SK-N-SH (cell line): ENCODE measurements around the gene LPP. TPM values are rescaled to one million over a fixed set of nuclear protein-coding genes. Genes with fewer than 3 reads are reported as not detected.

Source experiments
- CTCF ChIA-PET: fragments of 300-600, 350-600 bp; formaldehyde crosslinking; extraction: SDS; loops from one replicate; lab custom pipeline; 2021; lab: Yijun Ruan, JAX
- POLR2A ChIA-PET: fragments of 350-600 bp; sonication (Branson Sonifier 250); formaldehyde crosslinking; extraction: SDS; loops from one replicate; lab custom pipeline; 2020; ENCODE audit warnings: antibody characterized with exemption, inconsistent platforms; lab: Yijun Ruan, JAX
- DNase-seq: peaks from one replicate; pipeline ENCODE4 v3.0.0; 2012
- H2AFZ ChIP-seq: fragments of 200-600 bp; sonication (generic); 2 replicates; pipeline ENCODE4 v1.8.1; 2016; ENCODE audit warnings: antibody characterized with exemption, mild to moderate bottlenecking, low read depth
- H3F3A ChIP-seq: fragments of 200-600 bp; sonication (generic); replicated peaks from 2 replicates; pipeline ENCODE3; 2016; ENCODE audit warnings: antibody characterized with exemption, mild to moderate bottlenecking; ENCODE audit not compliant: insufficient read depth
- H3K27ac ChIP-seq, 2 experiments: fragments of 200-500 bp in 1 of 2; fragments of 200-600 bp in 1 of 2; sonication (Bioruptor generic) in 1 of 2; sonication (generic), shearing (Covaris generic) in 1 of 2; 2 replicates each; pipeline versions ENCODE4 v1.5.1 to v1.6.1; 2014 to 2016; ENCODE audit warnings: low read depth in 2 of 2, inconsistent platforms in 1 of 2, low read length in 1 of 2, mild to moderate bottlenecking in 1 of 2, mixed read lengths in 1 of 2
- H3K27me3 ChIP-seq: fragments of 200-600 bp; sonication (generic), shearing (Covaris generic); 2 replicates; pipeline ENCODE4 v1.6.1; 2016; ENCODE audit warnings: mixed run types; ENCODE audit not compliant: insufficient read depth
- H3K36me3 ChIP-seq, 2 experiments: fragments of 200-500 bp in 1 of 2; fragments of 200-600 bp in 1 of 2; sonication (Bioruptor generic) in 1 of 2; sonication (generic) in 1 of 2; replicated peaks in 1 of 2; 2 replicates each; pipeline versions ENCODE3 to v1.5.1; 2014 to 2016; ENCODE audit warnings: low read length in 1 of 2, mild to moderate bottlenecking in 1 of 2; ENCODE audit not compliant: insufficient read depth in 2 of 2, control insufficient read depth in 1 of 2
- H3K4me1 ChIP-seq, 2 experiments: fragments of 200-500 bp in 1 of 2; fragments of 200-600 bp in 1 of 2; sonication (Bioruptor generic) in 1 of 2; sonication (generic), shearing (Covaris generic) in 1 of 2; 2 replicates each; pipeline versions ENCODE4 v1.5.1 to v1.6.1; 2014 to 2016; ENCODE audit warnings: low read depth in 1 of 2, low read length in 1 of 2, mixed run types in 1 of 2; ENCODE audit not compliant: insufficient read depth in 2 of 2, control insufficient read depth in 1 of 2
- H3K4me2 ChIP-seq: fragments of 200-600 bp; sonication (generic), shearing (Covaris generic); 2 replicates; pipeline ENCODE4 v1.6.1; 2017; ENCODE audit warnings: mixed run types
- H3K4me3 ChIP-seq, 2 experiments: fragments of 200-500 bp in 1 of 2; fragments of 200-600 bp in 1 of 2; sonication (Bioruptor generic) in 1 of 2; sonication (generic), shearing (Covaris generic) in 1 of 2; 2 replicates each; pipeline versions ENCODE4 v1.5.1 to v1.8.1; 2014 to 2016; ENCODE audit warnings: low read depth in 2 of 2, inconsistent platforms in 1 of 2, low read length in 1 of 2, mild to moderate bottlenecking in 1 of 2, mixed read lengths in 1 of 2, moderate library complexity in 1 of 2
- H3K79me2 ChIP-seq: fragments of 200-600 bp; sonication (generic); 2 replicates; pipeline ENCODE4 v1.8.1; 2017; ENCODE audit warnings: mild to moderate bottlenecking; ENCODE audit not compliant: insufficient read depth
- H3K9ac ChIP-seq: fragments of 200-600 bp; sonication (generic); 2 replicates; pipeline ENCODE4 v1.6.1; 2017; ENCODE audit warnings: mixed run types
- H3K9me2 ChIP-seq: fragments of 200-600 bp; sonication (generic); 2 replicates; pipeline ENCODE4 v1.6.1; 2017; ENCODE audit warnings: mixed run types
- H3K9me3 ChIP-seq: fragments of 200-600 bp; sonication (generic); 2 replicates; pipeline ENCODE4 v1.6.1; 2017; ENCODE audit warnings: mixed run types, mild to moderate bottlenecking, moderate library complexity
- H4K20me1 ChIP-seq: fragments of 200-600 bp; sonication (generic); 2 replicates; pipeline ENCODE4 v1.6.1; 2017; ENCODE audit warnings: mild to moderate bottlenecking, mixed run types; ENCODE audit not compliant: insufficient read depth
- CHD2 ChIP-seq: fragments of 150-350 bp; IDR thresholded peaks from 2 replicates; pipeline ENCODE4 v1.6.1; 2018; ENCODE audit warnings: low read length; ENCODE audit not compliant: partially characterized antibody
- ELF1 ChIP-seq: IDR thresholded peaks from 2 replicates; pipeline ENCODE4 v1.4.0; 2012
- EP300 ChIP-seq, 2 experiments: IDR thresholded peaks; 2 replicates each; pipeline versions ENCODE4 v1.4.0 to v1.6.1; 2012; ENCODE audit warnings: borderline replicate concordance in 1 of 2, low read depth in 1 of 2, low read length in 1 of 2
- FOSL2 ChIP-seq: IDR thresholded peaks from 2 replicates; pipeline ENCODE4 v1.4.0; 2012; ENCODE audit warnings: low read depth, mild to moderate bottlenecking, moderate library complexity, borderline replicate concordance
- FOXJ3 ChIP-seq: sonication (generic); formaldehyde crosslinking; IDR thresholded peaks from 2 replicates; pipeline ENCODE4 v1.5.1; 2020; ENCODE audit warnings: mild to moderate bottlenecking, missing genetic modification reagents
- FOXM1 ChIP-seq: IDR thresholded peaks from 2 replicates; pipeline ENCODE4 v1.4.0; 2012; ENCODE audit warnings: low read depth, mild to moderate bottlenecking
- MEF2A ChIP-seq: IDR thresholded peaks from 2 replicates; pipeline ENCODE4 v1.4.0; 2012; ENCODE audit warnings: low read depth, borderline replicate concordance
- MXI1 ChIP-seq: IDR thresholded peaks from 2 replicates; pipeline ENCODE4 v1.6.1; 2012; ENCODE audit warnings: mild to moderate bottlenecking, low read depth, low read length, improper control_type of control experiment
- NFIC ChIP-seq: IDR thresholded peaks from 2 replicates; pipeline ENCODE4 v1.4.0; 2012; ENCODE audit warnings: borderline replicate concordance
- NRF1 ChIP-seq: IDR thresholded peaks from 2 replicates; pipeline ENCODE4 v1.6.1; 2012; ENCODE audit warnings: low read depth, mild to moderate bottlenecking, low read length
- RAD21 ChIP-seq: IDR thresholded peaks from 2 replicates; pipeline ENCODE4 v1.6.1; 2012; ENCODE audit warnings: mild to moderate bottlenecking, low read length
- RCOR1 ChIP-seq: fragments of 150-350 bp; IDR thresholded peaks from 2 replicates; pipeline ENCODE4 v1.6.1; 2017; ENCODE audit warnings: antibody characterized with exemption, low read length
- RFX5 ChIP-seq: IDR thresholded peaks from 2 replicates; pipeline ENCODE4 v1.6.1; 2012; ENCODE audit warnings: mild to moderate bottlenecking, improper control_type of control experiment, low read length
- SIN3A ChIP-seq: IDR thresholded peaks from 2 replicates; pipeline ENCODE4 v1.6.1; 2012; ENCODE audit warnings: low read depth, mild to moderate bottlenecking, low read length, moderate library complexity, borderline replicate concordance
- TAF1 ChIP-seq: IDR thresholded peaks from 2 replicates; pipeline ENCODE4 v1.6.1; 2012; ENCODE audit warnings: low read depth, mild to moderate bottlenecking, low read length, moderate library complexity, borderline replicate concordance
- TCF12 ChIP-seq: IDR thresholded peaks from 2 replicates; pipeline ENCODE4 v1.4.0; 2012
- WGBS: methylation state at CpG from one replicate; pipeline ENCODE4 v1.1.6; 2017; ENCODE audit warnings: low lambda C conversion rate; 5-methylcytosine and 5-hydroxymethylcytosine counted together
- polyA plus RNA-seq, 3 experiments: library from polyadenylated mRNA; depleted of rRNA; stranded (reverse); fragments of >200 nt; gene quantifications; 2 replicates each; pipeline ENCODE4 v1.2.3, GENCODE V29; 2012
- TF ChIP-seq, protein P1 (sequence below): fragments of 150-350 bp; IDR thresholded peaks from 2 replicates; pipeline ENCODE4 v1.6.1; 2016; ENCODE audit warnings: mild to moderate bottlenecking, low read depth, low read length
- TF ChIP-seq, protein P2 (sequence below): IDR thresholded peaks from 2 replicates; pipeline ENCODE4; 2012
- TF ChIP-seq, protein P3 (sequence below): IDR thresholded peaks from 2 replicates; pipeline ENCODE4 v1.4.0; 2012; ENCODE audit warnings: low read depth
- TF ChIP-seq, protein P4 (sequence below): IDR thresholded peaks from 2 replicates; pipeline ENCODE4 v1.6.1; 2012; ENCODE audit warnings: mild to moderate bottlenecking, low read depth, low read length, moderate library complexity

LPP gene
- polyA plus RNA-seq, 1 of the 3 experiments (the other 2 are of a cell fraction): 6.6 TPM

DNA sequence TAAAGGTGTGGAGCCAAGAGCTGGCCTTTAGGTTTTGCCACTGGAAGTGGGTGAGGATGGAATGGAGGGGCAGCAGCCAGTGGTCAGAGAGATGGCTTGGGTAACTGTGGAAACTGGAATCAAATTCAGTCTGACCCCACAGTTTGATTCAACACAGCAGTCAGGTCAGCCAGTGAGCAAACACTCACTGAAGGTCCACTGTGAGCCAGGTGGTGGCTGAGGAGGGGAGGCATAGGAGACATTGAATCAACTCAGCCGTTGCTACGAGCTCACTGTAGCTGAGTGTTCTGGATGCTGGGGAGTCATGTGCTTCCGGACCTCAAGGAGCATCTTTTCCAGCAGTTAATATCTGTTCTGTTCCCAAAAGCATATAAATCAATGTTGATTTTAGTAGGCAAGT lies 37.5 kb downstream of the LPP start:
- TF ChIP-seq FOXJ3 (CRISPR knock-in tag) (no peak), EP300 (IDR thresholded peaks at IDR 0.05; ENCODE audit: borderline replicate concordance in 1 of 2, low read depth in 1 of 2, low read length in 1 of 2) (no peak), ELF1 (no peak), MXI1 (no peak), FOXM1 (no peak), TCF12 (no peak)
- TF ChIP-seq, protein P1, sequence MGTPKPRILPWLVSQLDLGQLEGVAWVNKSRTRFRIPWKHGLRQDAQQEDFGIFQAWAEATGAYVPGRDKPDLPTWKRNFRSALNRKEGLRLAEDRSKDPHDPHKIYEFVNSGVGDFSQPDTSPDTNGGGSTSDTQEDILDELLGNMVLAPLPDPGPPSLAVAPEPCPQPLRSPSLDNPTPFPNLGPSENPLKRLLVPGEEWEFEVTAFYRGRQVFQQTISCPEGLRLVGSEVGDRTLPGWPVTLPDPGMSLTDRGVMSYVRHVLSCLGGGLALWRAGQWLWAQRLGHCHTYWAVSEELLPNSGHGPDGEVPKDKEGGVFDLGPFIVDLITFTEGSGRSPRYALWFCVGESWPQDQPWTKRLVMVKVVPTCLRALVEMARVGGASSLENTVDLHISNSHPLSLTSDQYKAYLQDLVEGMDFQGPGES: no peak
- TF ChIP-seq, protein P2, sequence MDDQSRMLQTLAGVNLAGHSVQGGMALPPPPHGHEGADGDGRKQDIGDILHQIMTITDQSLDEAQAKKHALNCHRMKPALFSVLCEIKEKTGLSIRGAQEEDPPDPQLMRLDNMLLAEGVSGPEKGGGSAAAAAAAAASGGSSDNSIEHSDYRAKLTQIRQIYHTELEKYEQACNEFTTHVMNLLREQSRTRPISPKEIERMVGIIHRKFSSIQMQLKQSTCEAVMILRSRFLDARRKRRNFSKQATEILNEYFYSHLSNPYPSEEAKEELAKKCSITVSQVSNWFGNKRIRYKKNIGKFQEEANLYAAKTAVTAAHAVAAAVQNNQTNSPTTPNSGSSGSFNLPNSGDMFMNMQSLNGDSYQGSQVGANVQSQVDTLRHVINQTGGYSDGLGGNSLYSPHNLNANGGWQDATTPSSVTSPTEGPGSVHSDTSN: no peak
- TF ChIP-seq, all 33 proteins: peak for 0
- H3K79me2 ChIP-seq: peaks cover 99% of the 10 kb centered on the region
- WGBS: 91% methylated on average over 3 of the region's 3 CpGs
- H3K9me3 ChIP-seq: no peaks in the 10 kb centered on the region
- no peaks in the 10 kb centered on the region for H3K9me2 ChIP-seq
- no peak overlapping the region for H3K27ac ChIP-seq
- peaks cover 0 to 9% of the 10 kb centered on the region in 2 experiments; a peak in 3 of 4 replicates for H3K4me1 ChIP-seq
- no peak overlapping the region for H3K4me3 ChIP-seq
- no peak for DNase-seq
- peaks cover 7 to 8% of the 10 kb centered on the region in 2 experiments for H3K36me3 ChIP-seq
- peaks cover 17% of the 10 kb centered on the region; the same call in 1 of the 2 replicates for H4K20me1 ChIP-seq
- POLR2A ChIA-PET: no interaction called here
- H3K4me2 ChIP-seq: no peak overlapping the region
- no peak overlapping the region for H2AFZ ChIP-seq
- CTCF ChIA-PET: no interaction called here
- peaks cover 9% of the 10 kb centered on the region for H3F3A ChIP-seq
- H3K27me3 ChIP-seq: no peaks in the 10 kb centered on the region
- no peak overlapping the region for H3K9ac ChIP-seq

DNA sequence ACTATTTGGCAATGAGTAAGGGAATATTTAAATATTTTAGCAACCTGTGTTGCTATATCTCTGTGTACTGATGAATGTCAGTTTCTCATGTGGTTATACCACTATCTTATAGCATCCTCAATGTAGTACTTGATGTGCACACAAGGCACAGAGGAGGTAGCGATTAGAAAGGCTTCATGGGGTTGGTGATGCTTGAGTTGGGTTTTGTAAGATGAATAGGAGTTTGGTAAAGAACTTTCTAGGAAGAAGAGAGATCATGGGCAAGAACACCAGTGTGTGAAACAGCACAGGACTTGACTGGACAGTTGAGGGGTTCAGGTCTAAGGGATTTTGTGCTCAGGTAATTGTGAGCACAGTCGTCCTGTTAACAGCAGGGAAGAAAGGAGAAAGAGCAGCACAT lies 38.1 kb downstream of the LPP start:
- Histone ChIP-seq H3K36me3 (peaks cover 7 to 8% of the 10 kb centered on the region in 2 experiments), H3K9ac (no peak overlapping the region), H3K4me1 (peaks cover 0 to 13% of the 10 kb centered on the region in 2 experiments; a peak in 3 of 4 replicates), H3K4me2 (no peak overlapping the region), H3F3A (peaks cover 15% of the 10 kb centered on the region), H3K27ac (no peak overlapping the region), H3K4me3 (no peak overlapping the region), H2AFZ (no peak overlapping the region), H3K9me3 (no peaks in the 10 kb centered on the region), H3K79me2 (peaks cover 99% of the 10 kb centered on the region), H3K9me2 (no peaks in the 10 kb centered on the region), H4K20me1 (peaks cover 17% of the 10 kb centered on the region; the same call in 1 of the 2 replicates), H3K27me3 (no peaks in the 10 kb centered on the region)
- CTCF ChIA-PET: no interaction called here
- DNase-seq: no peak
- POLR2A ChIA-PET: no interaction called here
- WGBS: 81% methylated on average over 2 of the region's 2 CpGs
- TF ChIP-seq, protein P1: no peak
- TF ChIP-seq RCOR1: no peak
- TF ChIP-seq NRF1: no peak
- no peak for TF ChIP-seq NFIC
- no peak for TF ChIP-seq RAD21
- no peak for TF ChIP-seq FOSL2
- TF ChIP-seq TAF1: no peak
- TF ChIP-seq RFX5: no peak
- TF ChIP-seq, protein P3, sequence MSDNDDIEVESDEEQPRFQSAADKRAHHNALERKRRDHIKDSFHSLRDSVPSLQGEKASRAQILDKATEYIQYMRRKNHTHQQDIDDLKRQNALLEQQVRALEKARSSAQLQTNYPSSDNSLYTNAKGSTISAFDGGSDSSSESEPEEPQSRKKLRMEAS: no peak
- TF ChIP-seq, protein P4, sequence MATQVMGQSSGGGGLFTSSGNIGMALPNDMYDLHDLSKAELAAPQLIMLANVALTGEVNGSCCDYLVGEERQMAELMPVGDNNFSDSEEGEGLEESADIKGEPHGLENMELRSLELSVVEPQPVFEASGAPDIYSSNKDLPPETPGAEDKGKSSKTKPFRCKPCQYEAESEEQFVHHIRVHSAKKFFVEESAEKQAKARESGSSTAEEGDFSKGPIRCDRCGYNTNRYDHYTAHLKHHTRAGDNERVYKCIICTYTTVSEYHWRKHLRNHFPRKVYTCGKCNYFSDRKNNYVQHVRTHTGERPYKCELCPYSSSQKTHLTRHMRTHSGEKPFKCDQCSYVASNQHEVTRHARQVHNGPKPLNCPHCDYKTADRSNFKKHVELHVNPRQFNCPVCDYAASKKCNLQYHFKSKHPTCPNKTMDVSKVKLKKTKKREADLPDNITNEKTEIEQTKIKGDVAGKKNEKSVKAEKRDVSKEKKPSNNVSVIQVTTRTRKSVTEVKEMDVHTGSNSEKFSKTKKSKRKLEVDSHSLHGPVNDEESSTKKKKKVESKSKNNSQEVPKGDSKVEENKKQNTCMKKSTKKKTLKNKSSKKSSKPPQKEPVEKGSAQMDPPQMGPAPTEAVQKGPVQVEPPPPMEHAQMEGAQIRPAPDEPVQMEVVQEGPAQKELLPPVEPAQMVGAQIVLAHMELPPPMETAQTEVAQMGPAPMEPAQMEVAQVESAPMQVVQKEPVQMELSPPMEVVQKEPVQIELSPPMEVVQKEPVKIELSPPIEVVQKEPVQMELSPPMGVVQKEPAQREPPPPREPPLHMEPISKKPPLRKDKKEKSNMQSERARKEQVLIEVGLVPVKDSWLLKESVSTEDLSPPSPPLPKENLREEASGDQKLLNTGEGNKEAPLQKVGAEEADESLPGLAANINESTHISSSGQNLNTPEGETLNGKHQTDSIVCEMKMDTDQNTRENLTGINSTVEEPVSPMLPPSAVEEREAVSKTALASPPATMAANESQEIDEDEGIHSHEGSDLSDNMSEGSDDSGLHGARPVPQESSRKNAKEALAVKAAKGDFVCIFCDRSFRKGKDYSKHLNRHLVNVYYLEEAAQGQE: no peak
- TF ChIP-seq, protein P2: no peak
- TF ChIP-seq MEF2A: no peak
- TF ChIP-seq SIN3A: no peak
- TF ChIP-seq CHD2: no peak
